MG63 (cell line): ENCODE results near the gene FAM53B. TPM values are rescaled to one million over a fixed set of nuclear protein-coding genes. Genes with fewer than 3 reads are reported as not detected.

Source experiments
- DNase-seq: peaks from one replicate; pipeline ENCODE4 v3.0.0-alpha.2; 2020
- H3K27me3 ChIP-seq: fragments of 250-450 bp; sonication (Bioruptor Pico); 2 replicates; pipeline ENCODE4 v1.5.1; 2020; ENCODE audit warnings: mild to moderate bottlenecking, moderate library complexity
- H3K36me3 ChIP-seq: fragments of 250-450 bp; sonication (Bioruptor Pico); 2 replicates; pipeline ENCODE4 v1.5.1; 2020; ENCODE audit warnings: mild to moderate bottlenecking, moderate library complexity
- H3K4me3 ChIP-seq: fragments of 250-450 bp; sonication (Bioruptor Pico); 2 replicates; pipeline ENCODE4 v1.5.1; 2020; ENCODE audit warnings: mild to moderate bottlenecking, moderate library complexity
- H3K9me3 ChIP-seq: fragments of 250-450 bp; sonication (Bioruptor Pico); 2 replicates; pipeline ENCODE4 v1.5.1; 2020; ENCODE audit warnings: mild to moderate bottlenecking, moderate library complexity
- total RNA-seq: library from RNA; depleted of rRNA; stranded (reverse); fragments of >200 nt; shearing (Covaris generic); gene quantifications from 2 replicates; pipeline ENCODE4 v1.2.3, GENCODE V29; 2014; ENCODE audit warnings: low replicate concordance

Gene FAM53B
- total RNA-seq, 1 experiment from 2014 or later: 14.4 TPM

DNA sequence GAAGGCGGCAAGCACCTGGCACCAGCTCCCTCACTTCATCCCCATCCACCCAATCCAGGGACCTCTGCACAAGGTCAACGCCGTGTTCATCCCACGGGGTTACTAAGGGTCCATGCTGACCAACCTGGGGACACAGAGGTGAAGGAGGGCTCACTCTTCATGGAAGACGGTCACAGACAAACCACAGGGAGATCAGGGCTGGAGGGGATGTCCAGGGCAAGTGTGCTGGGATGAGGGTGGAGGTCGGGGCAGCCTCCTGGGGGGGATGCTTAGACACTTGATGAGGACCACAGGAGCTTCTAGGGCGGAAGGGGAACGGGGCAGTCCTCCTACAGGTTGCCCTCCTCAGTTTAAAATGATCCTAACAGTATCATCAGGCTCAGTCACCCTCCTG lies 46.7 kb downstream of the FAM53B start:
- DNase-seq: no peak

DNA sequence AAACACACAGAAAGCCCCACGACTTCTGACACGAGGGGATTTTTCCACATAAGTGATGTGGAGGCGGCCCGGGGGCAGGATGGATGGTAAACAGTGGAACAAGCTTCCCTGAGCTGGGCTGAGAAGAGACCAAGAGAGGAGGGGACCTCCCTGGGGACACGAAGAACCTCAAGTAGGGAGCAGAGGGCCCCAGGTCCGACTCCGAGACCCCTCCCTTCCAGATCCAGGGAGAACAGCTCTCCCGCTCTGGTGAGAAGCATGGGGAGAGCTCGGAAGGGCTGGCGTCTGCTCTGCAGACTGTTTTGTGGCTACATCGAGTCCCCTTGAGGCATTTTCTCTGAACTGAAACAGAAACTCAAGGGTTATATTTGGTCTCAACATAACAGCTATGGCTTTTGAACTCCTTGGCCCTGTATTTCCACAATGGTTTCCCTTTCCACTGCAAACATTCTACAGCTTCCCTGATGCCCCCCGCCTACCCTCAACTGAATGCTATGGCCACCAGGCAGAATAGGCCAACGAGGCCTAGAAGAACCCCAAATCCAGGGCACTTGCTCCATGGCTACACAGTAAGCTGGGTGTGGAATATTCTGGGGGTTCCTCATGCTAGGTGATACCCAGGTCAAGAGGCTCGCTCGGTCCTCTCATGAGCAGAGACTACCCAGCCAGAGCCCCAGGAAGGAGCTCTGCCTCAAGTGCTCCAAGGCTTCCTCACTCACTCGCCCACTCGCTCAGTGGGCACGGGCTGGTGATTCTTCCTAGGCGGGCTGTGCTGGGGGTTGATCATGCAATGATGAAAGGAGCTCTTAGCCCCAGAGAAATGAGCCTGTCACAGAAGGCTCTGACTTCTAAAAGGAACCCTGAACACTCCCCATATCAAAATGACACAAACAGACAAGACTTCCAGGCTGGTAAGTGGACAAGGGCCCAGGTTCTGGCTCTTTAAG lies 47.5 kb downstream of the FAM53B start:
- Histone ChIP-seq H3K36me3 (peaks cover 10% of the 10 kb centered on the region), H3K9me3 (no peaks in the 10 kb centered on the region), H3K27me3 (no peaks in the 10 kb centered on the region), H3K4me3 (no peak overlapping the region)
- DNase-seq: no peak

More for the DNA sequence above, 46.7 kb downstream of the FAM53B start:
- Histone ChIP-seq H3K4me3 (no peak overlapping the region), H3K36me3 (peaks cover 12% of the 10 kb centered on the region), H3K27me3 (no peaks in the 10 kb centered on the region), H3K9me3 (no peaks in the 10 kb centered on the region)

DNA sequence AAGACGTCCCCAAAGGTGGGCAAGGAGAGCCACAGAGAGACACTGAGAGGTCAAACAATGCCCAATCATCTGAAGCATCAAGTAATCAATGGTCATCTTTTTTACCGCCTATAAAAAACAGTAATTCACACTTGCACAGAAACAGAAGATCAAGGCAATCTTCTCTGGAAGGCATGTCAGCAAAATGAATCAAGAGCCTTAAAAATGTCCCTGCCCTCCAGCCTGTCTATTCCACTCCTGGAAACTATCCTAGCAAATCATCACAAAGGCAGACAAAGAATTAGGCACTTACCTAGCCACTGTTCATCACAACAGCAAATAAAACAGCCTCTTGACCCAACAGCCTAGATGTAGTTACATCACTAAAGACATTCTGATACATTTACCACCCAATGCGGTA lies 48.9 kb downstream of the FAM53B start:
- no peaks in the 10 kb centered on the region for H3K27me3 ChIP-seq
- H3K4me3 ChIP-seq: no peak overlapping the region
- DNase-seq: no peak
- no peaks in the 10 kb centered on the region for H3K9me3 ChIP-seq
- H3K36me3 ChIP-seq: peaks cover 13% of the 10 kb centered on the region

GRCh38 chr10:124694481-124695220 lies 49.5 kb downstream of the FAM53B start:
- Histone ChIP-seq H3K9me3 (no peaks in the 10 kb centered on the region), H3K36me3 (peaks cover 18% of the 10 kb centered on the region), H3K4me3 (no peak overlapping the region), H3K27me3 (no peaks in the 10 kb centered on the region)
- no peak for DNase-seq

- Histone ChIP-seq H3K4me3 (no peak overlapping the region), H3K36me3 (peaks cover 18% of the 10 kb centered on the region), H3K9me3 (no peaks in the 10 kb centered on the region), H3K27me3 (no peaks in the 10 kb centered on the region)
- DNase-seq: no peak
Measured at GRCh38 chr10:124693801-124694416, 50.3 kb downstream of the FAM53B start.

- H3K36me3 ChIP-seq: peaks cover 18% of the 10 kb centered on the region
- H3K27me3 ChIP-seq: no peaks in the 10 kb centered on the region
- H3K4me3 ChIP-seq: no peak overlapping the region
- H3K9me3 ChIP-seq: no peaks in the 10 kb centered on the region
- no peak for DNase-seq
Measured at GRCh38 chr10:124693396-124693795, 50.8 kb downstream of the FAM53B start.

- no peak for DNase-seq
- no peaks in the 10 kb centered on the region for H3K9me3 ChIP-seq
- H3K4me3 ChIP-seq: no peak overlapping the region
Measured at GRCh38 chr10:124692100-124692446, 52.1 kb downstream of the FAM53B start.

DNA sequence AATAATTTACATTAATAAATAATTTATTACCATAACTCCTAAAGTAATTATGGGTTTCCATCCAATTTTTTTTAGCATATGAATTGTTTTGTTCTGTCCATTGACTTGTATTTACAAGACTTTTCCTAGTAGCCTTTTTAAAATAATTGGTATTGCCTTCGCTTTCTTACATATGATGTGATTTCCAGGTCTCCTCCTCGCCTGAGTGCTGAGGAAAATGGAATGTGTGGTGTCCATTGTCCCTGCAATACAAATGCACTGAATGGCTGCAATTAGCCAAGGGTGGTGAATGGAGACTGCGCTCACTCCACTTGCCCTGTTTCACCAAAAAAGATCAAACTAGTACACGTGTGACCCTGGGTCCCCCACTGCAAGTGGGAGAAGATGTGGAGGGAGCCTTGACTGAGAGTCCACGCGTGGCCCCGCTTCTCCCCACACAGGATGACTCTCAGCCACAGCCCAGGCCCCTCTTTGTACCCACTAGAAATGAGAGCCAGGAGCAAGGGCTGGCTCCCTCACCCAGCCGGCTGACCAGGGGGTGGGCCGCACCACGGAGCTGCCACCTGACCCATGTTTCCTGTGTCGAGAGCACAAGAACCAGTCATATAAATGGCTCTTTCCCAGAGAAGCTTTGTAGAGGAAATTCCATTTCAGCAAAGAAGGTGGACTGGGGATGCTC lies 52.6 kb downstream of the FAM53B start:
- Histone ChIP-seq H3K9me3 (no peaks in the 10 kb centered on the region), H3K36me3 (peaks cover 18% of the 10 kb centered on the region), H3K27me3 (no peaks in the 10 kb centered on the region), H3K4me3 (no peak overlapping the region)
- DNase-seq: no peak

More at GRCh38 chr10:124692100-124692446, 52.1 kb downstream of the FAM53B start:
- peaks cover 18% of the 10 kb centered on the region for H3K36me3 ChIP-seq
- no peaks in the 10 kb centered on the region for H3K27me3 ChIP-seq

DNA sequence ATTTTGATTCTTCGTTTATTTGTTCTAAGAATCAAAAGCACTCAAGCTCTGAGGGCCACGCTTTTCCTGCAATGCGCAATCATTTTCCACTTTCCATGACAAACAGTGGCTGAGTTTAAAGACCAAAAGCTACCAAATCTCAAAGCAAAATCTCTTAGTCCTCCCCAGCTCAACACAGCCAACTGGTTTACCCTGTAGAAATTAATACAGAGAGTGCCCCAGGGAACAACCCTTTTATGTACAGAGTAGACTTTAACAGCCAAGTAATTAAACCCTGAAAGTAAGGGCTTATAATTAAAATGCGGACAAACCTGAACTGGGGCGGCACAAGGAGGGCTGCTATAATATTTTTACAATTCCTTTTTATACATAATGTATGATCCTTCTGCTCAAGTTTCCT lies 53.2 kb downstream of the FAM53B start:
- Histone ChIP-seq H3K4me3 (no peak overlapping the region), H3K27me3 (no peaks in the 10 kb centered on the region), H3K36me3 (peaks cover 16% of the 10 kb centered on the region), H3K9me3 (no peaks in the 10 kb centered on the region)
- no peak for DNase-seq

GRCh38 chr10:124689911-124690498 lies 54.2 kb downstream of the FAM53B start:
- Histone ChIP-seq H3K36me3 (peaks cover 10% of the 10 kb centered on the region), H3K27me3 (no peaks in the 10 kb centered on the region), H3K4me3 (no peak overlapping the region), H3K9me3 (no peaks in the 10 kb centered on the region)
- no peak for DNase-seq

DNA sequence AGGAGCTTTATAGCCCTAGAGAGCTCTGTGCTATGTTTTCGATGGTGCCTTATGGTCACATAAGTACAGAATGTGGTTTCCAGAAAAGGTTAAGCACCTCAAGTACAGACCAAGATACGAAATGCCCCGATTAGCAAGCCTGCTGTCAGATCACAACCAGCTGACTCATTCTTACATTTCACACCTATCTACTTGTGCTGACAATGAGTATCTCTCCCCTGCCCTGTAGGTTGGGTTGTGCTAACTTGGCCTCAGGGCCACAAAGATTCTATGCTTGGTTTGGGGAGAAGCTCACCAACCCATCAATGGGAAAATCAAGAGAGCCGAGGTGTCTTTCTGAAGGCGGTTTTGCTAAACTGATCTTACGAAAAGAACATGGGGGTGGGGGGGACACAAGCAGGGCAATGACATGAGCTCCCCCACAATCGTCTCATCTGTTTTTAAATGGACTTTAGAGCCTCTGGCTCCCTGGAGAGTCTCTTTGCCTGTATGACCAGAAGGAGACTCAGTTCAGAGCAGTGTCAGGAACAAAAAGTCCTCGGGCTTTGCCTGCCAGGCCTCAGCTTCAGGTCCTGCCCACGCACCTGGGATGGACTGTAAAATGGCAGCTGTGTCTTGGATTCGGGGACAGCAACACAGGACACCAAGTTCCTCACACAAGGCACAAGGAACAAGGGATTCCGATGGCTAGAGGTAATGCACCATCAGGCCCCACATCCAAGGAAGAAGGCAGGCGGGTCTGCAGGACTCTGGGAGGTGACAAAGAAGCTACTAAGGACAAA lies 55.1 kb downstream of the FAM53B start:
- H3K36me3 ChIP-seq: peaks cover 8% of the 10 kb centered on the region
- H3K9me3 ChIP-seq: no peaks in the 10 kb centered on the region
- no peaks in the 10 kb centered on the region for H3K27me3 ChIP-seq
- DNase-seq: no peak
- H3K4me3 ChIP-seq: no peak overlapping the region

DNA sequence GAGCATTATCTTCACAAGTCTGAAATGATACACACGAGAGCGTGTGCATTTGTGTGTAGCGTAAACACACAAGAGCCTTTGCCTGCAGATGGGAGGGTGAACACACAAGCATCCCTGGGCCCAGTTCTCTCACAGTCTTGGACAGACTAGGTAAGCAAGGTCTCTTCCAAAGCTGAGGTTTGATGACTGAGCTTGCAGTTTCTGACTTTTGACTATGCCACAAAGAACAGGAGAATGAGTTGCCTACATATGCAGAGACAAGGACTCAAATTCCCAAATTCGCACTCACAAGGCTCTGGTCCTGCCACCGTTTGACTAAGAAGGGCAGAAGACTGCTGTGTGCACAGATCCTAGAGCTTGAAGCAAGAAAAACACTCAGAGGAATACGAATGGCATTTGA lies 55.8 kb downstream of the FAM53B start:
- Histone ChIP-seq H3K9me3 (no peaks in the 10 kb centered on the region), H3K4me3 (no peak overlapping the region), H3K27me3 (no peaks in the 10 kb centered on the region), H3K36me3 (peaks cover 10% of the 10 kb centered on the region)
- no peak for DNase-seq

- Histone ChIP-seq H3K4me3 (no peak overlapping the region), H3K27me3 (no peaks in the 10 kb centered on the region), H3K9me3 (no peaks in the 10 kb centered on the region), H3K36me3 (peaks cover 11% of the 10 kb centered on the region)
- DNase-seq: no peak
Measured at GRCh38 chr10:124686707-124687376, 57.3 kb downstream of the FAM53B start.

- peaks cover 14% of the 10 kb centered on the region for H3K36me3 ChIP-seq
- no peak overlapping the region for H3K4me3 ChIP-seq
- no peaks in the 10 kb centered on the region for H3K9me3 ChIP-seq
- no peak for DNase-seq
- H3K27me3 ChIP-seq: no peaks in the 10 kb centered on the region
Measured at GRCh38 chr10:124685261-124685660, 58.9 kb downstream of the FAM53B start.

DNA sequence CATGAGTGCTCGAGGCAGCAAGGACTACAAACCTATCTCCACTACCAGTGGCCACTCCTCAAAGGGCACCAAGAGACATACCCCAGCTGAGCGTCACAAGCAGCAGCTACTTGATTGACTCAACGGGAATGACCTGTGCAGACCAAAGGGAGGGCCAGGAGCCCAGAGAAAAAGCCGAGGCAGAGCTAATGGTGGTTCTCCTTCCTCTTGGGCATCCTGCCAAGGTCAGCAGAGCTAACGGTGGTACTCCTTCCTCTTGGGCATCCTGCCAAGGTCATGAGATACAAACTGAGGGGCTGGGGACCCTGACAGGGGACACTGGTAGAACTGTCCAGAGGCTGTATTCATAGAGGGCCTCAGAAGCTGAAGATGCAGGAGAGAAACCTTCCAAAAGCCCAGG lies 60.4 kb downstream of the FAM53B start:
- Histone ChIP-seq H3K36me3 (peaks cover 10% of the 10 kb centered on the region), H3K4me3 (no peak overlapping the region), H3K27me3 (no peaks in the 10 kb centered on the region), H3K9me3 (no peaks in the 10 kb centered on the region)
- no peak for DNase-seq
